ENCODE results near the gene NOS1AP.

- TF ChIP-seq, protein P1, sequence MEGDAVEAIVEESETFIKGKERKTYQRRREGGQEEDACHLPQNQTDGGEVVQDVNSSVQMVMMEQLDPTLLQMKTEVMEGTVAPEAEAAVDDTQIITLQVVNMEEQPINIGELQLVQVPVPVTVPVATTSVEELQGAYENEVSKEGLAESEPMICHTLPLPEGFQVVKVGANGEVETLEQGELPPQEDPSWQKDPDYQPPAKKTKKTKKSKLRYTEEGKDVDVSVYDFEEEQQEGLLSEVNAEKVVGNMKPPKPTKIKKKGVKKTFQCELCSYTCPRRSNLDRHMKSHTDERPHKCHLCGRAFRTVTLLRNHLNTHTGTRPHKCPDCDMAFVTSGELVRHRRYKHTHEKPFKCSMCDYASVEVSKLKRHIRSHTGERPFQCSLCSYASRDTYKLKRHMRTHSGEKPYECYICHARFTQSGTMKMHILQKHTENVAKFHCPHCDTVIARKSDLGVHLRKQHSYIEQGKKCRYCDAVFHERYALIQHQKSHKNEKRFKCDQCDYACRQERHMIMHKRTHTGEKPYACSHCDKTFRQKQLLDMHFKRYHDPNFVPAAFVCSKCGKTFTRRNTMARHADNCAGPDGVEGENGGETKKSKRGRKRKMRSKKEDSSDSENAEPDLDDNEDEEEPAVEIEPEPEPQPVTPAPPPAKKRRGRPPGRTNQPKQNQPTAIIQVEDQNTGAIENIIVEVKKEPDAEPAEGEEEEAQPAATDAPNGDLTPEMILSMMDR (IDR thresholded peaks at IDR 0.05): no peak
- no peak for TF ChIP-seq POLR2A (IDR thresholded peaks at IDR 0.05)
These were observed 181.6 kb downstream of the NOS1AP start for GRCh38 chr1:162251102-162251501.

Measured in lower leg skin (tissue), 3 donors.